ENCODE measurements around the gene UHRF2. TPM values are rescaled to one million over a fixed set of nuclear protein-coding genes. Genes with fewer than 3 reads are reported as not detected.

The UHRF2 gene
- total RNA-seq, 1 donor from 2014 or later = 31.9 TPM

DNA sequence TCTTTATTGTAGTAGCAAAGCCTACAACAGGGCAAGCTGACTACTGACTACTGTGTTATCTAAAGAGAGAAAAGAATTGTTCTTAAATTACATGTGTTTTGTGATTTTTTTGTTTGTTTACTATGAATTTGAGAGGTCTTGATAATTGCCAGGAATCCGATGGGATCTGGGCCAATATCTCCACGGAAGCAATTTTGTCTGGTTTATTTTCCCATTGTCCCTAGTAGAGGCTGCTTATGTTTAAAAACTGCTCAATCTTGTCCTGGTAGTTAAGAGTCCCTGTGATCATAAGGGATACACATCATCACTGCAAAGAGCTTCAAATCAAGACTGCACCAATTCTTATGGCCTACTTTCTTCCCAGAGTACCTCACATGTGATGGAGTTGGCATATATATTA, 138.1 kb downstream of the UHRF2 start:
- H3K36me3 ChIP-seq (ENCODE audit: control insufficient read depth, insufficient read depth, low read length) = peaks cover 1% of the 10 kb centered on the region
- H3K4me3 ChIP-seq (ENCODE audit: low read depth, low read length) = no peak overlapping the region
- no peaks in the 10 kb centered on the region for H3K27me3 ChIP-seq (ENCODE audit: control insufficient read depth, insufficient read depth, low read length)
- TF ChIP-seq, protein P1, sequence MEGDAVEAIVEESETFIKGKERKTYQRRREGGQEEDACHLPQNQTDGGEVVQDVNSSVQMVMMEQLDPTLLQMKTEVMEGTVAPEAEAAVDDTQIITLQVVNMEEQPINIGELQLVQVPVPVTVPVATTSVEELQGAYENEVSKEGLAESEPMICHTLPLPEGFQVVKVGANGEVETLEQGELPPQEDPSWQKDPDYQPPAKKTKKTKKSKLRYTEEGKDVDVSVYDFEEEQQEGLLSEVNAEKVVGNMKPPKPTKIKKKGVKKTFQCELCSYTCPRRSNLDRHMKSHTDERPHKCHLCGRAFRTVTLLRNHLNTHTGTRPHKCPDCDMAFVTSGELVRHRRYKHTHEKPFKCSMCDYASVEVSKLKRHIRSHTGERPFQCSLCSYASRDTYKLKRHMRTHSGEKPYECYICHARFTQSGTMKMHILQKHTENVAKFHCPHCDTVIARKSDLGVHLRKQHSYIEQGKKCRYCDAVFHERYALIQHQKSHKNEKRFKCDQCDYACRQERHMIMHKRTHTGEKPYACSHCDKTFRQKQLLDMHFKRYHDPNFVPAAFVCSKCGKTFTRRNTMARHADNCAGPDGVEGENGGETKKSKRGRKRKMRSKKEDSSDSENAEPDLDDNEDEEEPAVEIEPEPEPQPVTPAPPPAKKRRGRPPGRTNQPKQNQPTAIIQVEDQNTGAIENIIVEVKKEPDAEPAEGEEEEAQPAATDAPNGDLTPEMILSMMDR (IDR thresholded peaks at IDR 0.05; ENCODE audit: insufficient read depth, low read length, poor library complexity, severe bottlenecking) = no peak
- no peak for DNase-seq (ENCODE audit: low read depth)

DNA sequence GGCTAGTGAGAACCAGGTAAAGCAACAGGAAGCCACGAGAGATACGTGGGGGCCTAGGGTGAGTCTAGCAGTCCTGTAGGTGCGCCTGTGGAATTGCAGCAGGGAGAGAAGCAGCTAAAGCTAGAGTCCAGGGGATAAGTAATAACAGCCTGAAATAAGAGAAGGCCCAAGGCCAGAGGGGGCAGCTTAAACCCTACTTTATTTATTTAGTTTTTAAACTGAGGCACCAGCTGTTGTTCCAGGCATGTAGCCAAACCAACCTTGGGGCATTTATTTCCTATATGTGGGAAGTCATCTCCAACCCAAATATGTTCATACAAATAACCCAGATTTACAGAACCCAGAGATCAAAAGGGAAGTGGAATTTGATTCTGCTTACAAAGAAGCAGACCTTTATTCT, 139.0 kb downstream of the UHRF2 start:
- no peak for DNase-seq (ENCODE audit: low read depth)
- TF ChIP-seq, protein P1 (IDR thresholded peaks at IDR 0.05; ENCODE audit: insufficient read depth, low read length, poor library complexity, severe bottlenecking) = peak; percentile 6
- Histone ChIP-seq H3K36me3 (ENCODE audit: control insufficient read depth, insufficient read depth, low read length) (peaks cover 1% of the 10 kb centered on the region), H3K27me3 (ENCODE audit: control insufficient read depth, insufficient read depth, low read length) (no peaks in the 10 kb centered on the region), H3K4me3 (ENCODE audit: low read depth, low read length) (no peak overlapping the region)

DNA sequence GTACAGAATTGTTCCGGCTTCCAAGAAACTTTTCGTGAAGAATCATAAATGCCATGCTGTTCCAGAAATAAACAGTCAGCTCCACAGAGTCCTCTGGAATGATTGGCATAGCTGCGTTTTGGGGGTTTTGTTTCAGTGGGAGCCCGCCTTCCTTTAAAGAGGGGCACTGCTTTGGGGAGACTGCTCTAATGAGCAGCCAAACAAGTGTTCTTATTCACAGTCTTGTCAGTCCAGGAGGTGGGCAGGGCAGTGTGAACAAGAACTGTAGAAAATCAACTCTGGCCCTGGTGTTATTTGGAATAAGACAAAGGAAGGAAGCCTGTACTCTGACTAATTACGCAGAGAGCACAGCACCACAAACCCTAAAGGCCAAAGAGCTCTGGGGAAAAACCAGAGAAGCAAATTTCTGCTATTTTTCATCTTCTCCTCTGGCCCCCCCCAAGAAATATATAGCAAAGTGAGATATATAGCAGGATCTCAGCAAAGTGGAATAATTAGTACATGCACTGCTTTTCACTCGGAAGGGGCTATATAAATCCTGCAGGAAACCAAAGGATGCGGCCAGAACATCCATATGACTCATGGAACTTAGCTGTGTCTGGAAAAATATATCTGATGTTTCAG, 139.6 kb downstream of the UHRF2 start:
- peaks cover 1% of the 10 kb centered on the region for H3K36me3 ChIP-seq (ENCODE audit: control insufficient read depth, insufficient read depth, low read length)
- DNase-seq (ENCODE audit: low read depth) = no peak
- no peaks in the 10 kb centered on the region for H3K27me3 ChIP-seq (ENCODE audit: control insufficient read depth, insufficient read depth, low read length)
- H3K4me3 ChIP-seq (ENCODE audit: low read depth, low read length) = no peak overlapping the region
- TF ChIP-seq, protein P1 (IDR thresholded peaks at IDR 0.05; ENCODE audit: insufficient read depth, low read length, poor library complexity, severe bottlenecking) = no peak

DNA sequence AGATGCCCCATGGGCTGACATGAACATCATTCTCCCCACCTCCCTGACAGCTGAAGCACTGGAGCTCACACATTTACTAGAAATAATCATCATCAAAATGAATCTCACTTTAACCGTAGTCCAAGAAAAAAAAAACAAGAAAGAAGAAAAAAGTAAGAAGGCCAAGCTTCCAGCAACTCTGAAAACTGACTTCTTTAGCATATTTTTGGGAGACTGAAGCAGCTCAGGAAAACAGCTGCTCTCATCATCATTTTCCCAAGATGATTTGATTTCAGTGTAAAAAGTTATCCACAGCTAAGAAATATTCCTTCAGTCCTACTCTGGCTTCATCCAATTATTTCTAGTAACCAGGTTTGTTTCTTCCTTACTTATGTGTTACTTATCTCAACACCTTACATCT, 140.9 kb downstream of the UHRF2 start:
- TF ChIP-seq, protein P1 (IDR thresholded peaks at IDR 0.05; ENCODE audit: insufficient read depth, low read length, poor library complexity, severe bottlenecking) = no peak
- Histone ChIP-seq H3K27me3 (ENCODE audit: control insufficient read depth, insufficient read depth, low read length) (no peaks in the 10 kb centered on the region), H3K4me3 (ENCODE audit: low read depth, low read length) (no peak overlapping the region), H3K36me3 (ENCODE audit: control insufficient read depth, insufficient read depth, low read length) (peaks cover 1% of the 10 kb centered on the region)
- no peak for DNase-seq (ENCODE audit: low read depth)

Other genes with a start within 250 kb of the UHRF2 start
- gene IL33, start 197.4 kb upstream of the UHRF2 start, total RNA-seq = 0.68 and 0.84 TPM in 2 replicates
- not detected in 2 replicates for gene TPD52L3, start 84.8 kb upstream of the UHRF2 start, total RNA-seq
- 10.3 and 17.3 TPM in 2 replicates for gene GLDC, start 232.5 kb downstream of the UHRF2 start, total RNA-seq

Measured in kidney epithelial cell (primary cell).